ENCODE results near the gene NSUN6.

The NSUN6 gene

GRCh38 chr10:18566177-18566576 is 85.2 kb downstream of the NSUN6 start:
- H3K4me3 ChIP-seq (ENCODE audit: insufficient read depth, low read depth, low read length, poor library complexity, severe bottlenecking), result no peak overlapping the region
- DNase-seq, result no peak
- H3K9me3 ChIP-seq (ENCODE audit: control insufficient read depth, low read length), result no peaks in the 10 kb centered on the region

DNA sequence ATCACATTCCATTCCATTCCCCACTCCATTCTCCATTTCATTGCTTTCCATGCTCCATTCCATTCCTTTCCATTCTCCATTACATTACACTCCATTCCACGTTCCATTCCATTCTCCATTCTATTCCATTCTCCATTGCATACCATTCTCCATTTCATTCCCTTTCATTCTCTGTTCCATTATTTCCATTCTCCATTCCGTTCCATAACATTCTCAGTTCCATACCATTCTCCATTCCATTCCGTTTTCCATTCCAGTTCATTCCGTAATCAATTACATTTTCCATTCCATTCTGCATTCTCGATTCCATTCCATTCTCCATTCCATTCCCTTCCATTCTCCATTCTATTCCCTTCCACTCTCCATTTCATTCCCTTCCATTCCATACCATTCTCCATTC is 86.4 kb downstream of the NSUN6 start:
- H3K4me1 ChIP-seq (ENCODE audit: control insufficient read depth, insufficient read depth, low read length, poor library complexity, severe bottlenecking), result no peaks in the 10 kb centered on the region
- H3K4me3 ChIP-seq (ENCODE audit: insufficient read depth, low read depth, low read length, poor library complexity, severe bottlenecking), result no peak overlapping the region
- no peak for DNase-seq
- no peak overlapping the region for H3K27ac ChIP-seq (ENCODE audit: insufficient read depth, low read length, poor library complexity, severe bottlenecking)
- peaks cover 1% of the 10 kb centered on the region for H3K36me3 ChIP-seq (ENCODE audit: control insufficient read depth, insufficient read depth, low read length)
- H3K27me3 ChIP-seq (replicated peaks; ENCODE audit: control insufficient read depth, insufficient read depth, low read length, poor library complexity, severe bottlenecking), result no peaks in the 10 kb centered on the region
- H3K9me3 ChIP-seq (ENCODE audit: control insufficient read depth, low read length), result no peaks in the 10 kb centered on the region

More at GRCh38 chr10:18566177-18566576, 85.2 kb downstream of the NSUN6 start:
- Histone ChIP-seq H3K27me3 (replicated peaks; ENCODE audit: control insufficient read depth, insufficient read depth, low read length, poor library complexity, severe bottlenecking) (no peaks in the 10 kb centered on the region), H3K27ac (ENCODE audit: insufficient read depth, low read length, poor library complexity, severe bottlenecking) (no peak overlapping the region), H3K36me3 (ENCODE audit: control insufficient read depth, insufficient read depth, low read length) (no peaks in the 10 kb centered on the region), H3K4me1 (ENCODE audit: control insufficient read depth, insufficient read depth, low read length, poor library complexity, severe bottlenecking) (no peaks in the 10 kb centered on the region)

- no peaks in the 10 kb centered on the region for H3K9me3 ChIP-seq (ENCODE audit: control insufficient read depth, low read length)
- H3K4me1 ChIP-seq (ENCODE audit: control insufficient read depth, insufficient read depth, low read length, poor library complexity, severe bottlenecking), result no peaks in the 10 kb centered on the region
- no peaks in the 10 kb centered on the region for H3K27me3 ChIP-seq (replicated peaks; ENCODE audit: control insufficient read depth, insufficient read depth, low read length, poor library complexity, severe bottlenecking)
- no peak overlapping the region for H3K4me3 ChIP-seq (ENCODE audit: insufficient read depth, low read depth, low read length, poor library complexity, severe bottlenecking)
- H3K27ac ChIP-seq (ENCODE audit: insufficient read depth, low read length, poor library complexity, severe bottlenecking), result no peak overlapping the region
- peaks cover 4% of the 10 kb centered on the region for H3K36me3 ChIP-seq (ENCODE audit: control insufficient read depth, insufficient read depth, low read length)
- no peak for DNase-seq
Observed at GRCh38 chr10:18563003-18563726, 88.2 kb downstream of the NSUN6 start.

DNA sequence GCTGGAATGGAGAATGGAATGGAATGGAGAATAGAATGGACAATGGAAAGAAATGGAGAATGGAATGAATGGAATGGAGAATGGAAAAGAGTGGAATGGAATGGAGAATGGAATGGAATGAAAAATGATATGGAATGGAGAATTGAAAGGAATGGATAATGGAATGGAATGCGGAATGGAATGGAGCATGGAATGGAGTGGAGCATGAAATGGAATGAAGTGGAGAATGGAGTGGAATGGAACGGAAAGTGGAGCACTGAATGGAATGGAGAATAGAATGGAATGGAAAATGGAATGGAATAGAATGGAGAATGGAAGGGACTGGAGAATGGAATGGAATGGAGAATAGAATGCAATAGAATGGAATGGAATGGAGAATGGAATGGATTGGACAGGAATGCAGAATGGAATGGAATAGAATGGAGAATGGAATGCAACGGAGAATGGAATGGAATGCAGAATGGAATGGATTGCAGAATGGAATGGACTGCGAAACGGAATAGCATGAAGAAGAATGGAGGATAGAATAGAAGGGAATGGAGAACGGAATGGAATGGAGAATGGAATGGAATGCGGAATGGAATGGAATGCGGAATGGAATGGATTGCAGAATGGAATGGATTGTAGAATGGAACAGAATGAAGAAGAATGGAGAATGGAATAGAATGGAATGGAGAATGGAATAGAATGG is 89.4 kb downstream of the NSUN6 start:
- peaks cover 8% of the 10 kb centered on the region for H3K36me3 ChIP-seq (ENCODE audit: control insufficient read depth, insufficient read depth, low read length)

GRCh38 chr10:18557960-18558359 is 93.4 kb downstream of the NSUN6 start:
- Histone ChIP-seq H3K9me3 (ENCODE audit: control insufficient read depth, low read length) (no peaks in the 10 kb centered on the region), H3K27ac (ENCODE audit: insufficient read depth, low read length, poor library complexity, severe bottlenecking) (no peak overlapping the region), H3K4me3 (ENCODE audit: insufficient read depth, low read depth, low read length, poor library complexity, severe bottlenecking) (no peak overlapping the region), H3K4me1 (ENCODE audit: control insufficient read depth, insufficient read depth, low read length, poor library complexity, severe bottlenecking) (no peaks in the 10 kb centered on the region), H3K27me3 (replicated peaks; ENCODE audit: control insufficient read depth, insufficient read depth, low read length, poor library complexity, severe bottlenecking) (no peaks in the 10 kb centered on the region), H3K36me3 (ENCODE audit: control insufficient read depth, insufficient read depth, low read length) (peaks cover 17% of the 10 kb centered on the region)
- DNase-seq, result no peak

More for the DNA sequence above, 89.4 kb downstream of the NSUN6 start:
- no peak overlapping the region for H3K27ac ChIP-seq (ENCODE audit: insufficient read depth, low read length, poor library complexity, severe bottlenecking)
- H3K27me3 ChIP-seq (replicated peaks; ENCODE audit: control insufficient read depth, insufficient read depth, low read length, poor library complexity, severe bottlenecking), result no peaks in the 10 kb centered on the region
- DNase-seq, result no peak
- H3K4me3 ChIP-seq (ENCODE audit: insufficient read depth, low read depth, low read length, poor library complexity, severe bottlenecking), result no peak overlapping the region
- H3K9me3 ChIP-seq (ENCODE audit: control insufficient read depth, low read length), result no peaks in the 10 kb centered on the region
- H3K4me1 ChIP-seq (ENCODE audit: control insufficient read depth, insufficient read depth, low read length, poor library complexity, severe bottlenecking), result no peaks in the 10 kb centered on the region

GRCh38 chr10:18556522-18557147 is 94.8 kb downstream of the NSUN6 start:
- no peaks in the 10 kb centered on the region for H3K9me3 ChIP-seq (ENCODE audit: control insufficient read depth, low read length)
- DNase-seq, result no peak
- H3K4me3 ChIP-seq (ENCODE audit: insufficient read depth, low read depth, low read length, poor library complexity, severe bottlenecking), result no peak overlapping the region
- H3K27me3 ChIP-seq (replicated peaks; ENCODE audit: control insufficient read depth, insufficient read depth, low read length, poor library complexity, severe bottlenecking), result no peaks in the 10 kb centered on the region
- peaks cover 17% of the 10 kb centered on the region for H3K36me3 ChIP-seq (ENCODE audit: control insufficient read depth, insufficient read depth, low read length)
- no peak overlapping the region for H3K27ac ChIP-seq (ENCODE audit: insufficient read depth, low read length, poor library complexity, severe bottlenecking)
- no peaks in the 10 kb centered on the region for H3K4me1 ChIP-seq (ENCODE audit: control insufficient read depth, insufficient read depth, low read length, poor library complexity, severe bottlenecking)

DNA sequence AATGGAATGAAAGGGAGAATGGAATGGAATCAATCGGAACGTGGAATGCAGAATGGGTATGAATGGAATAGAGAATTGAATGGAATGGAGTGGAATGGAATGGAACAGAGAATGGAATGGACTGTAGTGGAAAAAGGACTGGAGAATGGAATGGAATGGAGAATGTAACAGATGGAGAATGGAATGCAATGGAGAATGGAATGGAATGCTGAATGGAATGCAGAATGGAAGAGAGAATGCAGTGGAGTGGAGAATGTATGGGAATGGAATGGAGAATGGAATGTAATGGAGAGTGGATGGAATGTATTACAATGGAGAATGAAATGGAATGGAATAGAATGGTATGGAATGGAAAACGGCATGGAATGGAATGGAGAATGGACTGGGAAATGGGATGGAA is 96.9 kb downstream of the NSUN6 start:
- H3K27me3 ChIP-seq (replicated peaks; ENCODE audit: control insufficient read depth, insufficient read depth, low read length, poor library complexity, severe bottlenecking), result no peaks in the 10 kb centered on the region
- H3K4me1 ChIP-seq (ENCODE audit: control insufficient read depth, insufficient read depth, low read length, poor library complexity, severe bottlenecking), result no peaks in the 10 kb centered on the region
- no peak overlapping the region for H3K27ac ChIP-seq (ENCODE audit: insufficient read depth, low read length, poor library complexity, severe bottlenecking)
- peaks cover 14% of the 10 kb centered on the region for H3K36me3 ChIP-seq (ENCODE audit: control insufficient read depth, insufficient read depth, low read length)
- no peak overlapping the region for H3K4me3 ChIP-seq (ENCODE audit: insufficient read depth, low read depth, low read length, poor library complexity, severe bottlenecking)
- no peaks in the 10 kb centered on the region for H3K9me3 ChIP-seq (ENCODE audit: control insufficient read depth, low read length)
- DNase-seq, result no peak

- Histone ChIP-seq H3K9me3 (ENCODE audit: control insufficient read depth, low read length) (no peaks in the 10 kb centered on the region), H3K36me3 (ENCODE audit: control insufficient read depth, insufficient read depth, low read length) (peaks cover 11% of the 10 kb centered on the region), H3K27me3 (replicated peaks; ENCODE audit: control insufficient read depth, insufficient read depth, low read length, poor library complexity, severe bottlenecking) (no peaks in the 10 kb centered on the region), H3K27ac (ENCODE audit: insufficient read depth, low read length, poor library complexity, severe bottlenecking) (no peak overlapping the region), H3K4me1 (ENCODE audit: control insufficient read depth, insufficient read depth, low read length, poor library complexity, severe bottlenecking) (no peaks in the 10 kb centered on the region), H3K4me3 (ENCODE audit: insufficient read depth, low read depth, low read length, poor library complexity, severe bottlenecking) (no peak overlapping the region)
- DNase-seq, result no peak
Observed at GRCh38 chr10:18551473-18551872, 99.9 kb downstream of the NSUN6 start.

- peaks cover 12% of the 10 kb centered on the region for H3K36me3 ChIP-seq (ENCODE audit: control insufficient read depth, insufficient read depth, low read length)
- no peaks in the 10 kb centered on the region for H3K4me1 ChIP-seq (ENCODE audit: control insufficient read depth, insufficient read depth, low read length, poor library complexity, severe bottlenecking)
- H3K4me3 ChIP-seq (ENCODE audit: insufficient read depth, low read depth, low read length, poor library complexity, severe bottlenecking), result no peak overlapping the region
Observed at GRCh38 chr10:18549105-18549504, 102.3 kb downstream of the NSUN6 start.

More at GRCh38 chr10:18549105-18549504, 102.3 kb downstream of the NSUN6 start:
- DNase-seq, result no peak
- H3K27ac ChIP-seq (ENCODE audit: insufficient read depth, low read length, poor library complexity, severe bottlenecking), result no peak overlapping the region
- no peaks in the 10 kb centered on the region for H3K9me3 ChIP-seq (ENCODE audit: control insufficient read depth, low read length)
- H3K27me3 ChIP-seq (replicated peaks; ENCODE audit: control insufficient read depth, insufficient read depth, low read length, poor library complexity, severe bottlenecking), result no peaks in the 10 kb centered on the region
